Endothelial cell (in vitro differentiated cells): ENCODE data around the gene CAPN12. TPM values are rescaled to one million over a fixed set of nuclear protein-coding genes. Genes with fewer than 3 reads are reported as not detected.

Experiments used
- DNase-seq: peaks from one replicate; pipeline ENCODE4 v3.0.0; 2021; ENCODE audit warnings: low spot score
- H3K27ac Mint-ChIP-seq: one replicate; pipeline ENCODE4 v1.8.0; 2021; ENCODE audit warnings: mixed read lengths, inconsistent platforms; ENCODE audit not compliant: unreplicated experiment
- H3K27me3 Mint-ChIP-seq: one replicate; pipeline ENCODE4 v1.8.0; 2021; ENCODE audit warnings: mild to moderate bottlenecking, moderate library complexity, mixed read lengths, inconsistent platforms; ENCODE audit not compliant: unreplicated experiment
- H3K36me3 Mint-ChIP-seq: one replicate; pipeline ENCODE4 v1.8.0; 2021; ENCODE audit warnings: mild to moderate bottlenecking, low read depth, mixed read lengths, inconsistent platforms; ENCODE audit not compliant: unreplicated experiment
- H3K4me1 Mint-ChIP-seq: one replicate; pipeline ENCODE4 v1.8.0; 2021; ENCODE audit warnings: mild to moderate bottlenecking, mixed read lengths, inconsistent platforms; ENCODE audit not compliant: unreplicated experiment
- H3K4me3 Mint-ChIP-seq: one replicate; pipeline ENCODE4 v1.8.0; 2021; ENCODE audit warnings: mild to moderate bottlenecking, mixed read lengths, inconsistent platforms; ENCODE audit not compliant: unreplicated experiment
- H3K9me3 Mint-ChIP-seq: one replicate; pipeline ENCODE4 v1.8.0; 2021; ENCODE audit warnings: mixed read lengths, inconsistent platforms; ENCODE audit not compliant: unreplicated experiment
- total RNA-seq: library from RNA; stranded (reverse); fragmentation: NEBNext Ultra II Directional; extraction: Animal tissue kit (Norgen Biotek cat#: 25700); gene quantifications from one replicate; pipeline ENCODE4 v1.2.1, GENCODE V29; 2021; ENCODE audit not compliant: unreplicated experiment
- TF ChIP-seq, protein P1 (sequence below): fragments of 200-600 bp; sonication (generic); IDR thresholded peaks from one replicate; pipeline ENCODE4 v1.5.0; 2021; ENCODE audit warnings: antibody characterized with exemption; ENCODE audit not compliant: unreplicated experiment

Gene CAPN12
- total RNA-seq, 1 donor from 2014 or later, result 2.9 TPM

DNA sequence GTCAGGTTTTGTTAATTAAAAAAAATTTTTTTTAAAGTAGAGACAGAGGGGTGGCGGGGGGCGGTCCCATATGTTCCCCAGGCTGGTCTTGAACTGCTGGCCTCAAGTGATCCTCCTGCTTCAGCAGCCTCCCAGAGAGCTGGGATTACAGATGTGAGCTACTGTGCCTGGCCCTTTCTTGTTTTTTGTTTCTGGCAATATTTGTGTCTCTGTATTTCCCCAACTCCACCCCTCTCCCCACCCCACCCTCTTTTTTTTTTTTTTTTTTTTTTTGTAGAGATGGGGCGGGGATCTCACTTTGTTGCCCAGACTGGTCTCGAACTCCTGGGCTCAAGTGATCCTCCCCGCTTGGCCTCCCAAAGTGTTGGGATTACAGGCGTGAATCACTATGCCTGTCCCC, 600 bp upstream of the CAPN12 start:
- no peak overlapping the region for H3K27ac Mint-ChIP-seq
- peaks cover 4% of the 10 kb centered on the region for H3K27me3 Mint-ChIP-seq
- no peaks in the 10 kb centered on the region for H3K9me3 Mint-ChIP-seq
- TF ChIP-seq, protein P1, sequence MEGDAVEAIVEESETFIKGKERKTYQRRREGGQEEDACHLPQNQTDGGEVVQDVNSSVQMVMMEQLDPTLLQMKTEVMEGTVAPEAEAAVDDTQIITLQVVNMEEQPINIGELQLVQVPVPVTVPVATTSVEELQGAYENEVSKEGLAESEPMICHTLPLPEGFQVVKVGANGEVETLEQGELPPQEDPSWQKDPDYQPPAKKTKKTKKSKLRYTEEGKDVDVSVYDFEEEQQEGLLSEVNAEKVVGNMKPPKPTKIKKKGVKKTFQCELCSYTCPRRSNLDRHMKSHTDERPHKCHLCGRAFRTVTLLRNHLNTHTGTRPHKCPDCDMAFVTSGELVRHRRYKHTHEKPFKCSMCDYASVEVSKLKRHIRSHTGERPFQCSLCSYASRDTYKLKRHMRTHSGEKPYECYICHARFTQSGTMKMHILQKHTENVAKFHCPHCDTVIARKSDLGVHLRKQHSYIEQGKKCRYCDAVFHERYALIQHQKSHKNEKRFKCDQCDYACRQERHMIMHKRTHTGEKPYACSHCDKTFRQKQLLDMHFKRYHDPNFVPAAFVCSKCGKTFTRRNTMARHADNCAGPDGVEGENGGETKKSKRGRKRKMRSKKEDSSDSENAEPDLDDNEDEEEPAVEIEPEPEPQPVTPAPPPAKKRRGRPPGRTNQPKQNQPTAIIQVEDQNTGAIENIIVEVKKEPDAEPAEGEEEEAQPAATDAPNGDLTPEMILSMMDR, result no peak
- H3K36me3 Mint-ChIP-seq, result no peaks in the 10 kb centered on the region
- H3K4me3 Mint-ChIP-seq, result no peak overlapping the region
- no peak for DNase-seq
- no peaks in the 10 kb centered on the region for H3K4me1 Mint-ChIP-seq

- Mint-ChIP-seq H3K4me1 (no peaks in the 10 kb centered on the region), H3K27ac (no peak overlapping the region), H3K4me3 (no peak overlapping the region), H3K9me3 (no peaks in the 10 kb centered on the region), H3K27me3 (peaks cover 8% of the 10 kb centered on the region), H3K36me3 (no peaks in the 10 kb centered on the region)
- TF ChIP-seq, protein P1, result no peak
- no peak for DNase-seq
Measured at GRCh38 chr19:38743394-38744297, 628 bp downstream of the CAPN12 start.

GRCh38 chr19:38742906-38743305, 1.4 kb downstream of the CAPN12 start:
- TF ChIP-seq, protein P1, result no peak
- no peaks in the 10 kb centered on the region for H3K9me3 Mint-ChIP-seq

DNA sequence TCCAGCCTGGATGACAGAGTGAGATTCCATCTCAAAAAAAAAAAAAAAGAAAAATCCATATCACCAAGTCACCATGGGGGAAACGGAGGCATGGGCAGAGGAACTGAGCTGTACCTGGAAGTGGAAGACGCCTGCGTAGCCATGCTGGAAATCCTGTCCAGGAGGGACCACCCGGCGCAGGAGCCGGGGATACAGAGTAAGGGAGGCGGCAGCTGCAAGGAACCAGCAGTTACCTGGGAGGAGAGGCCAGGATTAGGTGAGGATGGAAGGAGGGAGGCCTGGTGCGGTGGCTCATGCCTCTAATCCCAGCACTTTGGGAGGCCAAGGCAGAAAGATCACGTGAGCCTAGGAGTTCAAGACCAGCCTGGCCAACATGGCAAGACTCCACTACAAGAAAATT, 2.0 kb downstream of the CAPN12 start:
- TF ChIP-seq, protein P1, result no peak
- Mint-ChIP-seq H3K27ac (no peak overlapping the region), H3K4me3 (no peak overlapping the region), H3K9me3 (no peaks in the 10 kb centered on the region), H3K4me1 (peaks cover 6% of the 10 kb centered on the region), H3K36me3 (peaks cover 5% of the 10 kb centered on the region), H3K27me3 (peaks cover 12% of the 10 kb centered on the region)
- DNase-seq, result no peak

More at GRCh38 chr19:38742906-38743305, 1.4 kb downstream of the CAPN12 start:
- no peak overlapping the region for H3K27ac Mint-ChIP-seq
- no peak overlapping the region for H3K4me3 Mint-ChIP-seq
- H3K36me3 Mint-ChIP-seq, result peaks cover 2% of the 10 kb centered on the region
- H3K4me1 Mint-ChIP-seq, result peaks cover under 1% of the 10 kb centered on the region
- peaks cover 9% of the 10 kb centered on the region for H3K27me3 Mint-ChIP-seq
- no peak for DNase-seq

DNA sequence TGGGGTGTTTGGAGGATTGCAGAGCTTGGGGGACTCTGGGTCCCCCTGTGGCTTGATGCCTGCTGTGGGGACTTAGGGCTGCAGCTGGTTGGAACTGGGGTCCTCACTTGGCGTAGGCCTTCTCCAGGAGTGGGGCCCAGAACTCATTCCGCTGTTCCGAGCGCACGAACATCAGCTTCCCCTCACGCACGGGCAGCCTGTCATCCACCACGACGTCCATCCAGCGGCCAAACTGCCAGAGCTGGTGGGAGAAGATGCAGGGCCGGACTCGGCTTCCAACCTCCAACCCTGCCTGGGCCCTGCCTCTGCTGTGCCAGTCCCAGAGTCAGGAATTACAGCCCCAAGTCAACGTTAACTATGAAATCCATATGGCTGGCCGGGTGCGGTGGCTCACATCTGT, 2.6 kb downstream of the CAPN12 start:
- H3K27me3 Mint-ChIP-seq, result peaks cover 12% of the 10 kb centered on the region
- no peaks in the 10 kb centered on the region for H3K9me3 Mint-ChIP-seq
- H3K36me3 Mint-ChIP-seq, result peaks cover 5% of the 10 kb centered on the region
- TF ChIP-seq, protein P1, result no peak
- H3K4me3 Mint-ChIP-seq, result no peak overlapping the region
- DNase-seq, result no peak
- H3K4me1 Mint-ChIP-seq, result peaks cover 6% of the 10 kb centered on the region
- no peak overlapping the region for H3K27ac Mint-ChIP-seq
